ENCODE measurements around the gene NTN3. TPM values are rescaled to one million over a fixed set of nuclear protein-coding genes. Genes with fewer than 3 reads are reported as not detected.
A peak's percentile ranks its signal among the peaks of the same experiment; 100 is the strongest.

Gene NTN3
- 0.24 TPM in 1 of 2 replicates, not detected in the other for total RNA-seq (2014; rRNA removed; shearing (Covaris generic))

DNA sequence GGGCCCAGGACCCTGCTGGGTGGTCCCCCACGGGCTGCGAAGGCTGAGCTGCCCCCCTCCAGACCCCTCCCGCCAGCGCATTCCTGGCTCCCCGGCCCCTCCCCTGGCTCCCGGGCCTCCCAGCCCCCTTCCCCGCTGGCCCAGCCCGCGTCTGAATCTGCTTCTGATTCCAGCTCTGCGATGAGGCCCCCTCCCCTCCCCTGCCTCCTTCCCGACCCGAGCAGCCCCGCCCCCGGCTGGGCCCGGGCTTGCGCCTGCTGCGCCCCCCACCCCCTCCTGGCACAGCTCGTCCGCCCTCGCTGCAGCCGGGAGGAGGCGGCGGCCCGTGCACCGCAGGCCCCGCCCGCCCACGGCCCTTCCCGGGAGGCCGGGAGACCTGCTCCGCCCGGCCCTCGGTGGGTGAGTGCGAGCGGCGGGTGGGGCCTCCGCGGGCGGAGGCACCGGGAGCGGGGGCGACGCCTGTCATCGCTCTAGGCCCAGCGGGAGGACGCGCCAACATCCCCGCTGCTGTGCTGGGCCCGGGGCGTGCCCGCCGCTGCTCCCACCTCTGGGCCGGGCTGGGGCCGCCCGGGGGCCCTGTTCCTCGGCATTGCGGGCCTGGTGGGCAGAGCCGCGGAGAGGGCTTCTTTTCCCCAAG, at the start of gene NTN3:
Gene NTN3, plus strand, starts transcription at position 282 of the 637 bp plus-strand sequence. CDS start 405 bp downstream, outside the sequence.
- H3K27ac ChIP-seq, result no peak within 1 kb of the TSS
- peaks cover 68% of the 10 kb centered on the region for H3K4me1 ChIP-seq (replicated peaks)
- no peak for DNase-seq (ENCODE audit: low read depth in 1 of 2, low spot score in 2 of 2)
- H3K36me3 ChIP-seq, result peaks cover 8% of the 10 kb centered on the region
- no peaks in the 10 kb centered on the region; the same call in 1 of the 2 replicates for H3K9me3 ChIP-seq (replicated peaks)
- peak within 1 kb of the TSS; percentile 16 for H3K4me3 ChIP-seq
- 0 out of 2 replicates have a peak, but pooled peaks cover 3% of the 10 kb centered on the region for H3K27me3 ChIP-seq (replicated peaks)

DNA sequence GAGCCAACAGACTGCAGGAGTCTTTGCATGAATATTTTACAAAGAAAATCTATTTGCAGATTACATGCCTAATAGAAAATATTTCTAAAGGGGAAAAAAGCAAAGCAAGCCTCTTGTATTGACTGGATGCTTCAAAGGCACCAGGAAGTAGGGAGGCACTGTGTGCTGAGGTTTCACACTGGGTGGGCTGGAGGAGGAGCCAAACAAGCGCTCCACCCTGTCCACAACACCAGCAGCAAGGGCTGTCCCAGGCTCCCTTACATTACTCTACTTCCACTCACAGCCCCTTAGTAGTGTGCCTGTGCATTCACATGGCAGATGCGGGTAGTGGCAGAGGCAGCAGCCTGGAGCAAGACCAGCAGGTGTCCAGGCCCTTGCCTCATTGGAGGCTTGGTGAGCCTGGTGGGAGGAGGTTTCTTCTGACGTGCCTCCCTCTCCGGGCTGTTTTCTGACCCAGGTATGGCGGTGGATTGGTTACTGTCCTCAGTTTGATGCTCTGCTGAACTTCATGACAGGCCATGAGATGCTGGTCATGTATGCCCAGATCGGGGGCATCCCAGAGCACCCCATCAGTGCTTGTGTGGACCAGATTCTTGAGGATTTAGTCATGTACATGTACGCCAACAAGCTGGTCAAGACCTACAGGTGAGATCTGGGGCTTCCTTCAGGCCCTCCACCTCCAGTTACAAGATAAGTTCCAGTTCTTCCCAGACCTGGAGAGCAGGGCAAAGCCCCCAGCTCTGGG, 48.8 kb upstream of the NTN3 start:
- Histone ChIP-seq H3K4me1 (replicated peaks) (no peaks in the 10 kb centered on the region), H3K27ac (no peak overlapping the region), H3K9me3 (replicated peaks) (no peaks in the 10 kb centered on the region), H3K27me3 (replicated peaks) (no peaks in the 10 kb centered on the region), H3K36me3 (no peaks in the 10 kb centered on the region), H3K4me3 (no peak overlapping the region)
- DNase-seq (ENCODE audit: low read depth in 1 of 2, low spot score in 2 of 2), result no peak

DNA sequence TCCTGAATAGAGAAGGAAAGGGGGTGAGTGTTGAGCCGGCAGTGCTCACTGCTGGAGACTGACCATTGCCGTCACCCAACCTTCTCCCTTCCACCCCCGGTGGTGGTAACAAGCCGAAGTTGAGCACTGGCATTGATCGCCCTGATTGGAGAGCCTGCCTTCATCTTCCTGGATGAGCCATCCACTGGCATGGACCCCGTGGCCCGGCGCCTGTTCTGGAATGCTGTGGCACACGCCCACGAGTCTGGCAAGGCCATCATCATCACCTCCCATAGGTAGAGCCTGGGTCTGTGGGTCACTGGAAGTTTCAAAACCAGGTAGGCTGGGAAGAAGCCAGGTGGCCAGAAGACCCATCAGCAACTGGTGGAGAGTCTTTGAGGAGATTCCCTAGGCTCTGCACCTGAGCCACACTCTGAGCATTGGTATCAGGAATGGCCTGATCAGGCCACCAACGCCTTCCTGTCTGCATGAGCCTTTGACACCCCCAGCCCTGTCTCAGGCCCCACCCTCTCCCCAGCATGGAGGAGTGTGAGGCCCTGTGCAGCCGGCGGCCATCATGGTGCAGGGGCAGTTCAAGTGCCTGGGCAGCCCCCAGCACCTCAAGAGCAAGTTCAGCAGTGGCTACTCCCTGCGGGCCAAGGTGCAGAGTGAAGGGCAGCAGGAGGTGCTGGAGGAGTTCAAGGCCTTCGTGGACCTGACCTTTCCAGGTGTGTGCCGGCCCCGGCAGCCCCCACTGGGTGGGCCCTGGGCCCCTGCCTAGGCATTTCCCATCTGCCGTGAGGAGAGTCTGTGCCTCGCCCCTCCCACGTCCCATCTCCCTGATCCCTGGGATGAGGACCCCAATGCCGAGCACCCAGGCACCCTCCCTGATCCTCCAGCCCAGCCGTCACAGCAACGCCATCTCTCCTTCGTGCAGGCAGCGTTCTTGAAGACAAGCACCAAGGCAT, 46.8 kb upstream of the NTN3 start:
- DNase-seq (ENCODE audit: low read depth in 1 of 2, low spot score in 2 of 2), result no peak
- H3K9me3 ChIP-seq (replicated peaks), result no peaks in the 10 kb centered on the region

DNA sequence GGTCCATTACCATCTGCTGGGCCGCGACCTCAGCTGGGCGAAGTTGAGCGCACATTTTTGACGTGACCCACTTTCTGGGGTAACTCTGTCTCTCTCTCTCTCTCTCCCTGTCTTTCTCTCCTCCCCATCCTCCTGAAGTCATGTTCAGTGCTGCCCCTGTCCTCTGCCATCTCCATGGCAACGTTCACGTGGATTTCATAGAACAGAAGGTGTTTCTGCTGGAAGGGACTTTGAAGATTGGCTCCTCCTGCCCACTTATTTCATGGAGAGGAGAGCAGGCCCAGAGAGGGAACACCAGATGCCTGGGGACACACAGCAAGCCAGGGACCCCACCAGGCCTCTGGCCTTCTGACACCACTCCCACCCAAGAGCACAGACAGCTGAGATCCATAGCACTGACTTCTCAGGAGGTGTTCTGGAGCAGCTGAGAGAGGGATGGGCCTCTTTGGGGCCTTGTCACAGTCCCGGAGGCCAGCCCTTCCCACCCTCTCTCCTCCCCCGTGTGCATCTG, 46.0 kb upstream of the NTN3 start:
- H3K9me3 ChIP-seq (replicated peaks), result no peaks in the 10 kb centered on the region
- H3K4me3 ChIP-seq, result no peak overlapping the region
- no peak for DNase-seq (ENCODE audit: low read depth in 1 of 2, low spot score in 2 of 2)
- H3K36me3 ChIP-seq, result peaks cover 7% of the 10 kb centered on the region
- no peaks in the 10 kb centered on the region for H3K27me3 ChIP-seq (replicated peaks)
- H3K27ac ChIP-seq, result no peak overlapping the region
- H3K4me1 ChIP-seq (replicated peaks), result peaks cover 10% of the 10 kb centered on the region

More for the DNA sequence above, 46.8 kb upstream of the NTN3 start:
- H3K27me3 ChIP-seq (replicated peaks), result no peaks in the 10 kb centered on the region
- H3K36me3 ChIP-seq, result peaks cover 1% of the 10 kb centered on the region
- H3K4me3 ChIP-seq, result no peak overlapping the region
- no peak overlapping the region for H3K27ac ChIP-seq
- H3K4me1 ChIP-seq (replicated peaks), result peaks cover 10% of the 10 kb centered on the region

DNA sequence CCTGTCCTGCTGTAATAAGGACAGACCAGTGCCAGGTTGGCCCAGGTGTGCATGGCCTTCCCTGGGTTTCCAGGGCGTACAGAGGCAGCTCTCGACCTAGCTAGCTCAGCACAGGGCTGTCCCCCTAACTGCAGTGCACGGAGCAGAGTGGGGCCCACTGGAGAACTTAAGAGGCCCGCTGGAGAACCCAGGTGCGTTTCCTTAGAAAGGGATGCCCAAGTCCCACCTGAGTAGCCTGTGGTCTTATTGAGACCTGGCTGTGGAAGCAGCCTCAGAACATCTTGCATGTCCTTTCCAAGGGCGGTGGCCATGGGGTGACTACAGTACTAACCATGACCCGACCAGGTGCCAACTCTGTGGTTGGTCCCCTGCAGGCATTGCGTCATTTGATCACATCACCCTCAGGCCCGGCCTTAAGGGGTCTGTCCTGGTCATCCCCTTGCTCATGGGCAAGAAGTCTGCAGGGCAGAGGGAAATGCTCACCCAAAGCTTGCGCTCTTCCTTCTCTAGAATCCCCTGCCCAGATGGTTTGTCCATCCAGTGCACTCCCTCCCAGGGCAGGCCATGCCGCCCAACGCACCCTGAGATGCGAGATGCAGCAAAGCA, 45.2 kb upstream of the NTN3 start:
- H3K27ac ChIP-seq, result no peak overlapping the region
- H3K36me3 ChIP-seq, result peaks cover 16% of the 10 kb centered on the region
- no peak overlapping the region for H3K4me3 ChIP-seq
- no peaks in the 10 kb centered on the region for H3K27me3 ChIP-seq (replicated peaks)
- DNase-seq (ENCODE audit: low read depth in 1 of 2, low spot score in 2 of 2), result no peak
- H3K9me3 ChIP-seq (replicated peaks), result no peaks in the 10 kb centered on the region
- H3K4me1 ChIP-seq (replicated peaks), result peaks cover 18% of the 10 kb centered on the region

DNA sequence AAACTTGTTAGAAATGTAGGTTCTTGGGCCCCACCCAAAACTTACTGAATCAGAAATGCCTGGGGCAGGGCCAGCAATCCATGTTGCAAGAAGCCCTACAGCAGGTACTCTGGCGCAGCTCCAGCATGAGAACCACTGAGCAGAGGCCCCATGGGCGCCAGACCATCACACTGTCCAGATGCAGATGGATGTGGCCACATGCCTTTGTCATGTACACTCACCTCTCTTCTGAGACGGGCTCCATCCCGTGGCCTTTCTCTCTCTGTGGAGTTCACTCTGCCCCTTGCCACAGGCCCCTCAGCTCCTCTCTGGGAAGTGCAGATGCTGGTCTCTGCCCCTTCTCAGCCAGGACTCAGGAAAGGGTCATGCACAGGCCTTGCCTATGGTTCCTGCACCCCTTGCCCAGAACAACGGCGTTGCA, 44.1 kb upstream of the NTN3 start:
- H3K4me3 ChIP-seq, result no peak overlapping the region
- H3K4me1 ChIP-seq (replicated peaks), result peaks cover 20% of the 10 kb centered on the region
- H3K9me3 ChIP-seq (replicated peaks), result no peaks in the 10 kb centered on the region
- H3K27me3 ChIP-seq (replicated peaks), result no peaks in the 10 kb centered on the region
- peaks cover 26% of the 10 kb centered on the region for H3K36me3 ChIP-seq
- H3K27ac ChIP-seq, result no peak overlapping the region
- no peak for DNase-seq (ENCODE audit: low read depth in 1 of 2, low spot score in 2 of 2)

DNA sequence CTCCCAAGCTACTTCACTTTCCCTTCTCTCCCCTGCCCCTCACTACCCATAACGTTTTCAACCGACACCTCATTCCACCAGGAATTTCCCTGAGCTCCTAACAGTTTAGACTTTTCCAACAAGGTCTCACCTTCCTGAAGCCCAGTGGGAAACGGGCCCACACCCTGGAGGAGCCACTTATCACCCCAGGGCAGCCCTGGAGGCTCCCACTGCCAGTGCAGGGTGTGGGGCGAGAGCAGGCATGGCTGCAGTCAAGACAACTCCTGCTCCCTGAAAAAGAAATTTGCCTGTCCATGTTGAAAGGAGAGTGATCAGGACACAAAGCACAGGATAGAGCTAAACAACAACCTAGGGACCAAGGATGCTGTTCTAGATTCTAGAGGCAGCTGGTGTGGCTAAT, 43.6 kb upstream of the NTN3 start:
- Histone ChIP-seq H3K4me3 (no peak overlapping the region), H3K4me1 (replicated peaks) (peaks cover 20% of the 10 kb centered on the region), H3K27ac (no peak overlapping the region), H3K36me3 (peaks cover 32% of the 10 kb centered on the region), H3K27me3 (replicated peaks) (no peaks in the 10 kb centered on the region), H3K9me3 (replicated peaks) (no peaks in the 10 kb centered on the region)
- DNase-seq (ENCODE audit: low read depth in 1 of 2, low spot score in 2 of 2), result no peak

DNA sequence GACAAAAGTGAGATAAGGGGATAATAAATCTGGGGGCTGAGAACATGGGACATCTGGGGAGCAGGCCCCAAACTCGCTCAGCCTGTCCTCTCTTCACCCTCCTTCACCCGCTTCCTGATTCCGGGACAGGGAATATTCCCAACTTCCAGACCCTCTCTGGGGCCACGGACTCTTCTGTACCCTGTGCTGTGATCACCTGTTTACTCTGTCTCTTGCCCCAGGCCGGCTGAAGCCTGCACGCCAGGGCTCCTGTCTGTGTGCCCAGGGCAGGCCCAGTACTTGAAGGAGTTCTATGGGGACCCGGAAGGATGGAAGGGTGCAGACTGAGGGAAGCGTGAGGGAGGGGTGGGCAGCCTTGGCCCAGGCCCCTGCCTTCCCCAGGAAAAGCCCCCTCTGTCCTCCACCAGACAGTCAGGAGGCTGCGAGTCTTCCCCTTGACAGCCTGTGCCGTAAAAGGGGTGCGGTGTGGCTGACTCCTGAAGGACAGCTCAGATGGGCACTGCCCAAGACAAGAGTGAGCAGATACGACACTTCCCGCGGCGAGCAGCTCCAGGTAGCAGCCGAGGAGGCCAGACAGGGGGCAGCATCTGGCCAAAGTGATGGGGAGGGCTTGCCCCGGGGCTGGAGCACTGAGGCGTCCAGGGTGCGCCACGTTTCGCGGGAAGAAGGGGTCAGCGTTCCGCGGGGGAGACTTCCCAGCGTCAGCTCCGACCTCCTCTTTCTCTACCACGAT, 42.9 kb upstream of the NTN3 start:
- peak overlapping the region; percentile 98 for H3K4me3 ChIP-seq
- H3K4me1 ChIP-seq (replicated peaks), result peaks cover 20% of the 10 kb centered on the region
- H3K27me3 ChIP-seq (replicated peaks), result no peaks in the 10 kb centered on the region
- H3K9me3 ChIP-seq (replicated peaks), result no peaks in the 10 kb centered on the region
- H3K27ac ChIP-seq, result peak overlapping the region; percentile 85
- peak in 1 of 2 experiments; percentile 62 for DNase-seq (ENCODE audit: low read depth in 1 of 2, low spot score in 2 of 2)
- H3K36me3 ChIP-seq, result peaks cover 39% of the 10 kb centered on the region

DNA sequence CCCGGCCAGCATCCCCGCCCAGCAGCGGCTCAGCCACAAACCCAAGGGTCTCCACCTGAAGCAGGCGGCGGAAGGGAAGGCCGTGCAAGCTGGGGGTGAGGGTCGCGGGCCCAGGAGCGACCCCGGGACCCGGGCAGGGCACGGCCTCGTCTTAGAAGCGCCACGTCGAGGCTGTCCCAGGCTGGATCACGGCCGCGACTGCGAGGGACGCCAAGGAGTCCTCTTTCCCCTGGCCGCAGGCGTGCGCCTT, 42.4 kb upstream of the NTN3 start:
- no peak for DNase-seq (ENCODE audit: low read depth in 1 of 2, low spot score in 2 of 2)
- Histone ChIP-seq H3K27ac (peak overlapping the region; percentile 85), H3K9me3 (replicated peaks) (no peaks in the 10 kb centered on the region), H3K4me1 (replicated peaks) (peaks cover 20% of the 10 kb centered on the region), H3K36me3 (peaks cover 43% of the 10 kb centered on the region), H3K4me3 (peak overlapping the region; percentile 98), H3K27me3 (replicated peaks) (no peaks in the 10 kb centered on the region)

DNA sequence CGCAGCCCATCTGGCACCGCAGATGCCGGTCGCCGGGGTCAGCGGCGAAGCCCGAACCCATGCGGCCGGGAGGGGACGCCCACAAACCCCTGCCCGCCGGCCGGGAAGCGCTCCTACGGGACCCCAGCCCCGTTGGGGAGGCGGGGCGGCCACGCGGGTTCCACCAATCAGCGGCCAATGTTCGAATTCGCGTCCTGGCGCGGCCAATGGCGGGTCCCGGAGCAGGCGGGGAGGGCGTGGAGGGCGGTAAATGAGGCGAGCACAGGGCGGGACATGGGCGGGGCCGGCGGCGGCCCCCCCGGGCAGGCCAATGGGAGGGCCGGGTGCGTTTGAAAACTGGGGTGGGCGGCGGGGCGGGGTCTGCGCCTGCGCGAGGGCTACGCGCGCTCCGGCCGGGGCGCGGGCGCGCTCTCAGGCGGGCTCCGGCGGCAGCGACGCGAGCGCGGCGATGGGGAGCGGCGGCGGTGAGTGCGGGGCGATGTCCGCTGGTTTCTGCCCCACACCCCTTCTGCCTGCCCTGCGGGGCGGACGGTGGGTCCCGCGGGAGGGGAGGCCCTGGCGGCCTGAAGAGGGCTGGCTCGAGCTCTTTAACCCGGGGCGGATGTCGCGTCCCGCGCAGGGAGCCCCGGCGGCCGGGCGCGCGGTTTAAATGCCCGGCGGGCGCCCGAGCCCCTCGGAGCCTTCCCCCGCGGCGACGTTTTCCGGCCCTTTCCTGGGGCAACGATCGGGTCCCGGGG, 41.9 kb upstream of the NTN3 start, which contains the start of gene CCNF:
Gene CCNF, plus strand, starts transcription at position 414 of the 737 bp plus-strand sequence. Its CDS starts 35 bp downstream, at position 449.
- Histone ChIP-seq H3K4me1 (replicated peaks) (peaks cover 20% of the 10 kb centered on the region), H3K27me3 (replicated peaks) (no peaks in the 10 kb centered on the region), H3K36me3 (peaks cover 48% of the 10 kb centered on the region), H3K4me3 (peak within 1 kb of the TSS; percentile 98), H3K9me3 (replicated peaks) (no peaks in the 10 kb centered on the region), H3K27ac (peak within 1 kb of the TSS; percentile 85)
- peak; percentile 95 to 98 for DNase-seq (ENCODE audit: low read depth in 1 of 2, low spot score in 2 of 2)

DNA sequence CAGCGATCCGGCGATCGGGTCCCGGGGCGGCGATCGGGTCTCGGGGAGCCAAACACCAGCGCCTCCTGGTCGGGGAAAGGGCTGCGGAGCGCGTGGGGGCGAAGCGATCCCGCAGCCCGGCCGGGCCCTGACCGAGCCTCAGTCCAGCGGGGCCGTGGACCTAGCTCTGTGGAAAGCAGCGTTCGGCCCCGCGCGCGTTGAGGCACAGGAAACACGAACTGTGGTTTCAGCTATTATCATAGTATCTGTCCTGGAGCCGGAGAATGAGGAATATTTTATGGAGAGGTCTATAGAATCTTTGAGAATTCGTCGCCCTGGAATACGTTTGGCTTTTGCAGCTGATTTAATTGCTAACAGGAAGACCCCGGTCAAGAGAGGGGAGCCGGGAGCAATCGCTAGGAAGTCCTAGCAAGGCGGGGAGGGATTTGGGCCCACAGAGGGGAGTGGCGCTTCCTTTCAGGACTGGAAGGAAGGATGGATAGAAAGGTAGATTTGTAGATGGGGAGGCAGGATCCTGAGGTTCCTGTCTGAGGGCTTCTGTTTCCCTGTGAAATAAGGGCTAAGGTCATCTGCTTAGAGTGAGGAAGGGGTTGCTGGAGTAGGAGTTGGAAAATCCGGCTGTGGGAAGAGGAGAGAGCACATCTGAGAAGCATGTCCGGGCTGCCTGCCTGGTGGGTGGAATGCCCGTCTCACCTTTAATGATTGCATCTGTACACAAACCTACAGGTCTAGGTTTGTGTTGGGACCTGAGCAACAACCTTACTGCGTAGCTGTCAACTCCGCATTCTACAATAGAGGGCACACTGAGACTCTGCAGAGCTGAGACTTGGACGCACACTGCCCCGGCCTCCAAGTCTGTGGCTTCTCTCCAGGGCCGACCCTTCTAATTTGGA, 41.1 kb upstream of the NTN3 start:
- Histone ChIP-seq H3K27me3 (replicated peaks) (no peaks in the 10 kb centered on the region), H3K27ac (peak overlapping the region; percentile 29), H3K9me3 (replicated peaks) (no peaks in the 10 kb centered on the region), H3K4me3 (peak overlapping the region; percentile 98), H3K36me3 (peaks cover 57% of the 10 kb centered on the region), H3K4me1 (replicated peaks) (peaks cover 20% of the 10 kb centered on the region)
- DNase-seq (ENCODE audit: low read depth in 1 of 2, low spot score in 2 of 2), result peak in 1 of 2 experiments; percentile 28

All from SJSA1 (cell line).